HCT116 (cell line): ENCODE results near the gene PUM1. TPM values are rescaled to one million over a fixed set of nuclear protein-coding genes. Genes with fewer than 3 reads are reported as not detected.

Experiments used
- ATAC-seq: fragments of 200-7000 bp; cut with Tn5 transposase; 2 replicates; pipeline ENCODE4 v1.9.1; 2020; ENCODE audit warnings: mild to moderate bottlenecking, moderate library complexity
- BruUV-seq: library from RNA; stranded (reverse); fragments of 400-500 nt; replicated peaks from 2 replicates; lab custom pipeline; 2021; lab: Mats Ljungman, UMichigan
- CTCF ChIA-PET: fragments of 300-600 bp; sonication (Branson Sonifier 250); formaldehyde crosslinking; loops from one replicate; lab custom pipeline; 2021; ENCODE audit warnings: antibody characterized with exemption; lab: Charles Lee
- POLR2A ChIA-PET: fragments of 300-600, 350-600 bp; sonication (Branson Sonifier 250); formaldehyde crosslinking; loops from one replicate; lab custom pipeline; 2021; ENCODE audit warnings: antibody characterized with exemption; lab: Charles Lee
- RAD21 ChIA-PET, 2 experiments: fragments of 300-600 bp; sonication (Branson Sonifier 250); formaldehyde crosslinking; loops; one replicate each; lab custom pipeline; 2023; ENCODE audit warnings: low total read pairs in 2 of 2; ENCODE audit not compliant: uncharacterized antibody in 2 of 2, unreplicated experiment in 2 of 2, low non-redundant PET in 1 of 2; lab: Charles Lee
- DNase-seq: peaks from one replicate; pipeline ENCODE4 v3.0.0-alpha.2; 2010; ENCODE audit warnings: low read depth, low spot score
- H2AFZ ChIP-seq: fragments of 200-600 bp; shearing (Covaris generic), sonication (generic); 2 replicates; pipeline ENCODE4 v1.6.1; 2017; ENCODE audit warnings: low read depth, mixed run types, mixed read lengths, antibody characterized with exemption, low read length; ENCODE audit not compliant: poor library complexity, severe bottlenecking
- H3K27ac ChIP-seq: 2 replicates; pipeline ENCODE4 v1.5.1; 2012; ENCODE audit warnings: low read depth, low read length
- H3K27me3 ChIP-seq: fragments of 200-600 bp; sonication (generic); 2 replicates; pipeline ENCODE4 v1.6.1; 2016; ENCODE audit warnings: mixed run types, low read length, mixed read lengths; ENCODE audit not compliant: insufficient read depth
- H3K36me3 ChIP-seq, 2 experiments: fragments of 200-500 bp in 1 of 2; fragments of 200-600 bp in 1 of 2; sonication (Bioruptor generic) in 1 of 2; sonication (generic) in 1 of 2; 2 replicates each; pipeline versions ENCODE4 v1.5.1 to v1.6.1; 2014 to 2016; ENCODE audit warnings: low read length in 2 of 2, inconsistent platforms in 1 of 2, mixed read lengths in 1 of 2, mixed run types in 1 of 2; ENCODE audit not compliant: insufficient read depth in 2 of 2, control insufficient read depth in 1 of 2
- H3K4me1 ChIP-seq, 2 experiments: fragments of 200-600 bp in 1 of 2; sonication (generic) in 1 of 2; 2 replicates each; pipeline versions ENCODE4 v1.5.1 to v1.6.1; 2012 to 2017; ENCODE audit warnings: low read length in 2 of 2, inconsistent platforms in 1 of 2, mild to moderate bottlenecking in 1 of 2, mixed read lengths in 1 of 2, mixed run types in 1 of 2, moderate library complexity in 1 of 2; ENCODE audit not compliant: insufficient read depth in 2 of 2, control insufficient read depth in 1 of 2
- H3K4me2 ChIP-seq: fragments of 200-600 bp; sonication (generic); 2 replicates; pipeline ENCODE4 v1.6.1; 2017; ENCODE audit warnings: mixed run types, low read length, mixed read lengths
- H3K4me3 ChIP-seq, 2 experiments: fragments of 200-600 bp in 1 of 2; sonication (generic) in 1 of 2; replicated peaks in 1 of 2; 2 replicates each; pipeline ENCODE4 v1.5.1; 2011 to 2016; ENCODE audit warnings: low read length in 2 of 2, control low read depth in 1 of 2, low read depth in 1 of 2, mild to moderate bottlenecking in 1 of 2, mixed read lengths in 1 of 2, mixed run types in 1 of 2
- H3K79me2 ChIP-seq: fragments of 200-600 bp; sonication (generic); 2 replicates; pipeline ENCODE4 v1.6.1; 2017; ENCODE audit warnings: mild to moderate bottlenecking, mixed run types, low read length, moderate library complexity, mixed read lengths; ENCODE audit not compliant: insufficient read depth
- H3K9ac ChIP-seq: fragments of 200-600 bp; sonication (generic); 2 replicates; pipeline ENCODE4 v1.6.1; 2016; ENCODE audit warnings: low read length, mixed read lengths
- H3K9me2 ChIP-seq: fragments of 200-600 bp; sonication (generic), shearing (Covaris generic); 2 replicates; pipeline ENCODE4 v1.6.1; 2017; ENCODE audit warnings: mixed run types, mild to moderate bottlenecking, moderate library complexity; ENCODE audit not compliant: insufficient read depth
- H3K9me3 ChIP-seq, 2 experiments: fragments of 200-500 bp in 1 of 2; fragments of 200-600 bp in 1 of 2; sonication (Bioruptor generic) in 1 of 2; sonication (generic) in 1 of 2; 2 replicates each; pipeline ENCODE4 v1.6.1; 2014 to 2017; ENCODE audit warnings: low read length in 2 of 2, mixed read lengths in 2 of 2, inconsistent platforms in 1 of 2, low read depth in 1 of 2, mild to moderate bottlenecking in 1 of 2, mixed run types in 1 of 2, moderate library complexity in 1 of 2; ENCODE audit not compliant: control insufficient read depth in 1 of 2, insufficient read depth in 1 of 2
- H4K20me1 ChIP-seq: fragments of 200-600 bp; sonication (generic), shearing (Covaris generic); 2 replicates; pipeline ENCODE4 v1.6.1; 2017; ENCODE audit warnings: mixed run types, mild to moderate bottlenecking, moderate library complexity; ENCODE audit not compliant: insufficient read depth
- CBX3 ChIP-seq: IDR thresholded peaks from 2 replicates; pipeline ENCODE4 v1.6.1; 2012; ENCODE audit warnings: low read depth
- EGR1 ChIP-seq: IDR thresholded peaks from 2 replicates; pipeline ENCODE4 v1.6.1; 2012; ENCODE audit warnings: low read depth
- ELF1 ChIP-seq: IDR thresholded peaks from 2 replicates; pipeline ENCODE4 v1.6.1; 2012; ENCODE audit warnings: low read depth, borderline replicate concordance
- EZH2phosphoT487 ChIP-seq: fragments of 200-600 bp; IDR thresholded peaks from 2 replicates; pipeline ENCODE4 v1.6.1; 2018; ENCODE audit warnings: antibody characterized with exemption, borderline replicate concordance
- FOSL1 ChIP-seq: IDR thresholded peaks from 2 replicates; pipeline ENCODE4 v1.6.1; 2012; ENCODE audit warnings: low read depth
- SIN3A ChIP-seq: IDR thresholded peaks from 2 replicates; pipeline ENCODE4 v1.6.1; 2012; ENCODE audit warnings: low read depth
- SRF ChIP-seq: IDR thresholded peaks from 2 replicates; pipeline ENCODE4 v1.6.1; 2012; ENCODE audit warnings: low read depth
- TCF7L2 ChIP-seq: IDR thresholded peaks from 2 replicates; pipeline ENCODE4 v1.7.0; 2011; ENCODE audit warnings: borderline replicate concordance, inconsistent platforms; ENCODE audit not compliant: insufficient read depth, insufficient read length; ENCODE audit errors: extremely low read depth
- YY1 ChIP-seq: IDR thresholded peaks from 2 replicates; pipeline ENCODE4 v1.6.1; 2011; ENCODE audit warnings: low read length, low read depth, moderate library complexity, mild to moderate bottlenecking; ENCODE audit not compliant: insufficient replicate concordance; ENCODE audit errors: extremely low read depth
- ZFX ChIP-seq: fragments of 450-650 bp; IDR thresholded peaks from 2 replicates; pipeline ENCODE4 v1.6.1; 2017
- intact Hi-C: fragments of 100-400 bp; cut with micrococcal nuclease; formaldehyde crosslinking; loops from 2 replicates; pipeline ENCODE4 v1.10.0; 2022
- total RNA-seq: library from RNA; stranded (reverse); gene quantifications from one replicate; pipeline ENCODE4 v1.2.1, GENCODE V29; 2021; ENCODE audit not compliant: unreplicated experiment
- TF ChIP-seq, protein P1 (sequence below): IDR thresholded peaks from 2 replicates; pipeline ENCODE4 v1.6.1; 2012; ENCODE audit warnings: low read depth
- TF ChIP-seq, protein P2 (sequence below): IDR thresholded peaks from 2 replicates; pipeline ENCODE4 v1.6.1; 2012

PUM1 gene
- total RNA-seq, 1 experiment from 2014 or later: 113 TPM

DNA sequence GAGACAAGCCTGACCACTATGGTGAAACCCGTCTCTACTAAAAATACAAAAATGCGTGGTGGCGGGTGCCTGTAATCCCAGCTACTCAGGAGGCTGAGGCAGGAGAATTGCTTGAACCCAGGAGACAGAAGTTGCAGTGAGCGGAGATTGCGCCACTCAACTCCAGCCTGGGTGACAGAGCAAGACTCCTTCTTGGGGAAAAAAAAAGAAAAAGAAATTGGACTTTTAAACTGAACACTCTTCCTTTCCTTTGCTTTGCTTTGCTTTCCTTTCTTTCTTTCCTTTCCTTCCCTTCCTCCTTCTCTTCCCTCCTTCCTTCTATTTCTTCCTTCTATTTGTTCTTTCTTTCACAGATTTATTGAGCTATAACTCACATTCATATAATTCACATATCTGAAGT lies 43.3 kb upstream of the PUM1 start:
- H3K4me3 ChIP-seq: no peak overlapping the region
- BruUV-seq: no TSS peak
- H3K27ac ChIP-seq: no peak overlapping the region
- no peaks in the 10 kb centered on the region for H4K20me1 ChIP-seq
- no peaks in the 10 kb centered on the region for H3K9me2 ChIP-seq
- no peaks in the 10 kb centered on the region for H3K36me3 ChIP-seq
- no peak for ATAC-seq
- POLR2A ChIA-PET: no interaction called here
- H3K4me1 ChIP-seq: 0 out of 4 replicates have a peak, but pooled peaks cover 0 to 4% of the 10 kb centered on the region in 2 experiments
- no peak for TF ChIP-seq ZFX
- TF ChIP-seq SIN3A: no peak
- TF ChIP-seq, protein P1, sequence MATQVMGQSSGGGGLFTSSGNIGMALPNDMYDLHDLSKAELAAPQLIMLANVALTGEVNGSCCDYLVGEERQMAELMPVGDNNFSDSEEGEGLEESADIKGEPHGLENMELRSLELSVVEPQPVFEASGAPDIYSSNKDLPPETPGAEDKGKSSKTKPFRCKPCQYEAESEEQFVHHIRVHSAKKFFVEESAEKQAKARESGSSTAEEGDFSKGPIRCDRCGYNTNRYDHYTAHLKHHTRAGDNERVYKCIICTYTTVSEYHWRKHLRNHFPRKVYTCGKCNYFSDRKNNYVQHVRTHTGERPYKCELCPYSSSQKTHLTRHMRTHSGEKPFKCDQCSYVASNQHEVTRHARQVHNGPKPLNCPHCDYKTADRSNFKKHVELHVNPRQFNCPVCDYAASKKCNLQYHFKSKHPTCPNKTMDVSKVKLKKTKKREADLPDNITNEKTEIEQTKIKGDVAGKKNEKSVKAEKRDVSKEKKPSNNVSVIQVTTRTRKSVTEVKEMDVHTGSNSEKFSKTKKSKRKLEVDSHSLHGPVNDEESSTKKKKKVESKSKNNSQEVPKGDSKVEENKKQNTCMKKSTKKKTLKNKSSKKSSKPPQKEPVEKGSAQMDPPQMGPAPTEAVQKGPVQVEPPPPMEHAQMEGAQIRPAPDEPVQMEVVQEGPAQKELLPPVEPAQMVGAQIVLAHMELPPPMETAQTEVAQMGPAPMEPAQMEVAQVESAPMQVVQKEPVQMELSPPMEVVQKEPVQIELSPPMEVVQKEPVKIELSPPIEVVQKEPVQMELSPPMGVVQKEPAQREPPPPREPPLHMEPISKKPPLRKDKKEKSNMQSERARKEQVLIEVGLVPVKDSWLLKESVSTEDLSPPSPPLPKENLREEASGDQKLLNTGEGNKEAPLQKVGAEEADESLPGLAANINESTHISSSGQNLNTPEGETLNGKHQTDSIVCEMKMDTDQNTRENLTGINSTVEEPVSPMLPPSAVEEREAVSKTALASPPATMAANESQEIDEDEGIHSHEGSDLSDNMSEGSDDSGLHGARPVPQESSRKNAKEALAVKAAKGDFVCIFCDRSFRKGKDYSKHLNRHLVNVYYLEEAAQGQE: no peak
- TF ChIP-seq CBX3: no peak
- TF ChIP-seq YY1: no peak
- no peak for TF ChIP-seq FOSL1
- TF ChIP-seq, protein P2, sequence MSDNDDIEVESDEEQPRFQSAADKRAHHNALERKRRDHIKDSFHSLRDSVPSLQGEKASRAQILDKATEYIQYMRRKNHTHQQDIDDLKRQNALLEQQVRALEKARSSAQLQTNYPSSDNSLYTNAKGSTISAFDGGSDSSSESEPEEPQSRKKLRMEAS: no peak
- TF ChIP-seq EZH2phosphoT487: no peak
- no peak for TF ChIP-seq TCF7L2
- no peak for TF ChIP-seq EGR1
- no peak for TF ChIP-seq ELF1
- TF ChIP-seq SRF: no peak
- intact Hi-C loops: no loop called here
- RAD21 ChIA-PET: no interaction called here
- no peak for DNase-seq
- H3K79me2 ChIP-seq: no peaks in the 10 kb centered on the region
- H3K9me3 ChIP-seq: no peaks in the 10 kb centered on the region
- H3K27me3 ChIP-seq: no peaks in the 10 kb centered on the region
- H3K9ac ChIP-seq: no peak overlapping the region
- no peak overlapping the region for H3K4me2 ChIP-seq
- H2AFZ ChIP-seq: no peak overlapping the region
- CTCF ChIA-PET: no interaction called here
